ENCODE results near the gene NRP2.

The NRP2 gene

GRCh38 chr2:205781244-205781931, 99.1 kb downstream of the NRP2 start:
- no peak overlapping the region for H3K4ac ChIP-seq (ENCODE audit: low read length)
- H3K18ac ChIP-seq (ENCODE audit: low read length) = no peak overlapping the region
- no peak overlapping the region for H2BK5ac ChIP-seq (ENCODE audit: low read length)
- no peak overlapping the region for H4K91ac ChIP-seq (ENCODE audit: low read depth, low read length, poor library complexity)
- no peak overlapping the region for H2AFZ ChIP-seq (ENCODE audit: low read length)
- no peak overlapping the region for H3K4me2 ChIP-seq (ENCODE audit: insufficient read depth, low read length, poor library complexity, severe bottlenecking)
- no peak overlapping the region for H4K8ac ChIP-seq (ENCODE audit: low read depth, low read length)
- H2BK12ac ChIP-seq (ENCODE audit: low read length) = no peak overlapping the region
- no peak overlapping the region for H3K9ac ChIP-seq (ENCODE audit: low read depth, low read length, poor library complexity)
- H3K23ac ChIP-seq (ENCODE audit: low read depth, low read length, poor library complexity) = no peak overlapping the region
- WGBS, 2 donors (ENCODE audit: extremely low coverage in 2 of 2, insufficient read length in 2 of 2, insufficient replicate concordance in 1 of 2) = no CpG with 5 or more reads among the region's 5 CpGs
- no peak overlapping the region for H3K27ac ChIP-seq (replicated peaks; ENCODE audit: low read length)
- no peaks in the 10 kb centered on the region for H3K27me3 ChIP-seq (ENCODE audit: control insufficient read depth in 3 of 3, insufficient read depth in 3 of 3, low read depth in 1 of 3, low read length in 3 of 3)
- no peak overlapping the region for H3K4me3 ChIP-seq (ENCODE audit: low read length in 2 of 2)
- no peak overlapping the region for H2AK5ac ChIP-seq (ENCODE audit: low read depth, low read length)
- H3K9me3 ChIP-seq (replicated peaks in 1 of 2; ENCODE audit: control insufficient read depth in 2 of 2, insufficient read depth in 1 of 2, low read depth in 1 of 2, low read length in 2 of 2) = no peaks in the 10 kb centered on the region
- H3K79me1 ChIP-seq (ENCODE audit: low read depth, low read length) = no peaks in the 10 kb centered on the region
- H3K4me1 ChIP-seq (ENCODE audit: control insufficient read depth in 2 of 2, insufficient read depth in 1 of 2, low read depth in 1 of 2, low read length in 2 of 2) = peaks cover 0 to 8% of the 10 kb centered on the region in 2 donors
- no peak overlapping the region for H2BK15ac ChIP-seq (ENCODE audit: low read length)
- H3K14ac ChIP-seq (ENCODE audit: low read length) = no peak overlapping the region
- H2BK120ac ChIP-seq (ENCODE audit: low read depth, low read length) = no peak overlapping the region
- no peak for DNase-seq (ENCODE audit: low spot score)
- no peaks in the 10 kb centered on the region for H3K36me3 ChIP-seq (replicated peaks in 1 of 2; ENCODE audit: control insufficient read depth in 2 of 2, insufficient read depth in 2 of 2, low read length in 2 of 2)

- Histone ChIP-seq H4K8ac (ENCODE audit: low read depth, low read length) (no peak overlapping the region), H3K14ac (ENCODE audit: low read length) (no peak overlapping the region), H2BK12ac (ENCODE audit: low read length) (no peak overlapping the region), H3K27ac (replicated peaks; ENCODE audit: low read length) (no peak overlapping the region), H3K79me1 (ENCODE audit: low read depth, low read length) (no peaks in the 10 kb centered on the region), H3K4me1 (ENCODE audit: control insufficient read depth in 2 of 2, insufficient read depth in 1 of 2, low read depth in 1 of 2, low read length in 2 of 2) (peaks cover 0 to 8% of the 10 kb centered on the region in 2 donors), H3K9me3 (replicated peaks in 1 of 2; ENCODE audit: control insufficient read depth in 2 of 2, insufficient read depth in 1 of 2, low read depth in 1 of 2, low read length in 2 of 2) (no peaks in the 10 kb centered on the region), H3K27me3 (ENCODE audit: control insufficient read depth in 3 of 3, insufficient read depth in 3 of 3, low read depth in 1 of 3, low read length in 3 of 3) (no peaks in the 10 kb centered on the region), H2AFZ (ENCODE audit: low read length) (no peak overlapping the region), H3K23ac (ENCODE audit: low read depth, low read length, poor library complexity) (no peak overlapping the region), H3K4ac (ENCODE audit: low read length) (no peak overlapping the region), H2BK15ac (ENCODE audit: low read length) (no peak overlapping the region), H3K9ac (ENCODE audit: low read depth, low read length, poor library complexity) (no peak overlapping the region), H2AK5ac (ENCODE audit: low read depth, low read length) (no peak overlapping the region), H2BK5ac (ENCODE audit: low read length) (no peak overlapping the region), H3K36me3 (replicated peaks in 1 of 2; ENCODE audit: control insufficient read depth in 2 of 2, insufficient read depth in 2 of 2, low read length in 2 of 2) (no peaks in the 10 kb centered on the region), H2BK120ac (ENCODE audit: low read depth, low read length) (no peak overlapping the region), H4K91ac (ENCODE audit: low read depth, low read length, poor library complexity) (no peak overlapping the region), H3K4me3 (ENCODE audit: low read length in 2 of 2) (no peak overlapping the region), H3K18ac (ENCODE audit: low read length) (no peak overlapping the region), H3K4me2 (ENCODE audit: insufficient read depth, low read length, poor library complexity, severe bottlenecking) (no peak overlapping the region)
- WGBS, 2 donors (ENCODE audit: extremely low coverage in 2 of 2, insufficient read length in 2 of 2, insufficient replicate concordance in 1 of 2) = no CpG with 5 or more reads among the region's 4 CpGs
- no peak for DNase-seq (ENCODE audit: low spot score)
Observed at GRCh38 chr2:205782941-205783340, 100.6 kb downstream of the NRP2 start.

DNA sequence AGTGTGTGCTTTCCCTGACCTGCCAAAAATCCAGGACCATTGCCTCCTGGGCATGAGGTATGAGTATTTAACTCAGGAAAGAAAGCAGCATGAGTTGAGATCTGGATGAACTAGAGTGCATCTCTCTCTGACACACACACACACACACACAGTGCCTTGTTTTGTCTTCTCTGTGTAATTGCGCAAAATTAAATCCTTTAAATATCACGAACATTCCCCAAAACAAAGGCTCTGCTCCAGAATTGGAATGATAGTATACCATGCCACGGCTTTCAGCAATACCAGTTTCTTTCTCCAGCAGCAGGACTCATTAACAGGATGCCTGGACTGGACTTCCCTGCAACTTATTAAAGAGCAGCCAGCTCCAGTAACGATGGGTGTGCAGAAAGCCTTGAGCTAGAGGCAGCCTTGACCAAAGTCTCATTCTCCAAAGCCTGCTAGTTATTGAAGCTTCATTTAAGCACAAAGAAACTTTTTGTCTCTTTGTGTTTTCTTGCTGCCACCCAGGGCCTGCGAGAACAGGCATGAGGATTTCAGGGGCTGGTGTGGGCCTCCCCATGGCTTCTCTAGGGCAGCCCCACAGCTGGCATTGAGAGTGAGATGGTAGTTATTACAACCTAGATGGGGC, 101.7 kb downstream of the NRP2 start:
- Histone ChIP-seq H4K91ac (ENCODE audit: low read depth, low read length, poor library complexity) (no peak overlapping the region), H3K9ac (ENCODE audit: low read depth, low read length, poor library complexity) (no peak overlapping the region), H2BK12ac (ENCODE audit: low read length) (no peak overlapping the region), H4K8ac (ENCODE audit: low read depth, low read length) (no peak overlapping the region), H3K36me3 (replicated peaks in 1 of 2; ENCODE audit: control insufficient read depth in 2 of 2, insufficient read depth in 2 of 2, low read length in 2 of 2) (no peaks in the 10 kb centered on the region), H3K79me1 (ENCODE audit: low read depth, low read length) (no peaks in the 10 kb centered on the region), H3K4ac (ENCODE audit: low read length) (no peak overlapping the region), H3K9me3 (replicated peaks in 1 of 2; ENCODE audit: control insufficient read depth in 2 of 2, insufficient read depth in 1 of 2, low read depth in 1 of 2, low read length in 2 of 2) (no peaks in the 10 kb centered on the region), H3K4me2 (ENCODE audit: insufficient read depth, low read length, poor library complexity, severe bottlenecking) (no peak overlapping the region), H2BK120ac (ENCODE audit: low read depth, low read length) (no peak overlapping the region), H2AK5ac (ENCODE audit: low read depth, low read length) (no peak overlapping the region), H3K27ac (replicated peaks; ENCODE audit: low read length) (no peak overlapping the region), H3K27me3 (ENCODE audit: control insufficient read depth in 3 of 3, insufficient read depth in 3 of 3, low read depth in 1 of 3, low read length in 3 of 3) (no peaks in the 10 kb centered on the region), H3K14ac (ENCODE audit: low read length) (no peak overlapping the region), H2BK5ac (ENCODE audit: low read length) (no peak overlapping the region), H2AFZ (ENCODE audit: low read length) (no peak overlapping the region), H2BK15ac (ENCODE audit: low read length) (no peak overlapping the region), H3K18ac (ENCODE audit: low read length) (no peak overlapping the region), H3K4me1 (ENCODE audit: control insufficient read depth in 2 of 2, insufficient read depth in 1 of 2, low read depth in 1 of 2, low read length in 2 of 2) (peaks cover 0 to 8% of the 10 kb centered on the region in 2 donors), H3K4me3 (ENCODE audit: low read length in 2 of 2) (no peak overlapping the region), H3K23ac (ENCODE audit: low read depth, low read length, poor library complexity) (no peak overlapping the region)
- no peak for DNase-seq (ENCODE audit: low spot score)
- WGBS, 2 donors (ENCODE audit: extremely low coverage in 2 of 2, insufficient read length in 2 of 2, insufficient replicate concordance in 1 of 2) = no CpG with 5 or more reads among the region's 5 CpGs

DNA sequence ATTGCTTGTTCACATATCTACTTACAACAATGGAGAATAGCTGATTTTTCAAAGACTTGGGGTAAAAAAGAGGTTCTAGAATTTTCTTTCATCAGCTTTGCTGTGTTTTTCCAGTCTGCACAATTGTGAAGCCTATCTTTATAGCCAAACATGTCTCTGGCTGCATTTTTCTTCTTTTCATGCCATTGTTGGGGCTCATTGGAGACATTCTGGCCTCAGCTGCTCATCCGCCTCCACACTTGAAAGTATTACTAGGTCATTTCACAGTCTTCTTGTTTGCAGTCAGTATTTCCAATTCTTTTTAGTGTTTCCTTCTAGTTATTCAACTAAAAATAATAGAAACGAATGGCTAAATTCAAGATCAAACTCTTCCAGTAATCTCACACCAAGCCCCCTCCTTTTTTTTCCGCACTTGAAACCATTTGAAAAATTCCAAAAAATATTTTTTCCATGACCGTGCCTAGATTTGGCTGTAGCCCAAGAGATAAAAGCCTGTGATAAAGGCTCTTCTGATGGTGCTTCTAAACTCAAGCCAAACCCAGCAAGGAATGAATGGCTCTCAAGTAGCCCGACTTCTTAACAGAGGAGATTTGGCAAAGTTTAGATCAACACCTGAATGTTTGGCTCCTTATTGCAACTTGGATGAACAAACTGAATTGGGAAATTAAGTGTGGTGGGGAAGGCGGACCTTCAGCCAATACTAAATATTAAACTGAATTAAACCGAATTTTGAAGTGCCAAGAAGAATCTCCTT, 103.4 kb downstream of the NRP2 start:
- H3K4me2 ChIP-seq (ENCODE audit: insufficient read depth, low read length, poor library complexity, severe bottlenecking) = no peak overlapping the region
- WGBS, 2 donors (ENCODE audit: extremely low coverage in 2 of 2, insufficient read length in 2 of 2, insufficient replicate concordance in 1 of 2) = no CpG with 5 or more reads among the region's 7 CpGs

More for the DNA sequence above, 103.4 kb downstream of the NRP2 start:
- DNase-seq (ENCODE audit: low spot score) = no peak
- H3K9me3 ChIP-seq (replicated peaks in 1 of 2; ENCODE audit: control insufficient read depth in 2 of 2, insufficient read depth in 1 of 2, low read depth in 1 of 2, low read length in 2 of 2) = no peaks in the 10 kb centered on the region
- H2AK5ac ChIP-seq (ENCODE audit: low read depth, low read length) = no peak overlapping the region
- no peak overlapping the region for H3K4me3 ChIP-seq (ENCODE audit: low read length in 2 of 2)
- no peaks in the 10 kb centered on the region for H3K79me1 ChIP-seq (ENCODE audit: low read depth, low read length)
- no peak overlapping the region for H2BK12ac ChIP-seq (ENCODE audit: low read length)
- no peak overlapping the region for H3K14ac ChIP-seq (ENCODE audit: low read length)
- H3K4me1 ChIP-seq (ENCODE audit: control insufficient read depth in 2 of 2, insufficient read depth in 1 of 2, low read depth in 1 of 2, low read length in 2 of 2) = peaks cover 0 to 8% of the 10 kb centered on the region in 2 donors
- no peak overlapping the region for H2BK5ac ChIP-seq (ENCODE audit: low read length)
- H3K23ac ChIP-seq (ENCODE audit: low read depth, low read length, poor library complexity) = no peak overlapping the region
- no peak overlapping the region for H3K4ac ChIP-seq (ENCODE audit: low read length)
- no peaks in the 10 kb centered on the region for H3K36me3 ChIP-seq (replicated peaks in 1 of 2; ENCODE audit: control insufficient read depth in 2 of 2, insufficient read depth in 2 of 2, low read length in 2 of 2)
- no peak overlapping the region for H3K9ac ChIP-seq (ENCODE audit: low read depth, low read length, poor library complexity)
- no peak overlapping the region for H4K8ac ChIP-seq (ENCODE audit: low read depth, low read length)
- no peak overlapping the region for H4K91ac ChIP-seq (ENCODE audit: low read depth, low read length, poor library complexity)
- H2BK120ac ChIP-seq (ENCODE audit: low read depth, low read length) = no peak overlapping the region
- H3K27me3 ChIP-seq (ENCODE audit: control insufficient read depth in 3 of 3, insufficient read depth in 3 of 3, low read depth in 1 of 3, low read length in 3 of 3) = no peaks in the 10 kb centered on the region
- no peak overlapping the region for H2AFZ ChIP-seq (ENCODE audit: low read length)
- no peak overlapping the region for H3K27ac ChIP-seq (replicated peaks; ENCODE audit: low read length)
- no peak overlapping the region for H3K18ac ChIP-seq (ENCODE audit: low read length)
- H2BK15ac ChIP-seq (ENCODE audit: low read length) = no peak overlapping the region

Measured in neuronal stem cell (in vitro differentiated cells).